Stimulated activated CD4-positive, alpha-beta T cell treated with anti-CD3 and anti-CD28 coated beads, Interleukin-4, amount 100 ng/mL, for 4 hours (primary cell): ENCODE measurements around the gene ZSCAN31.
"Not testable (repeated sequence)": the region's sequence is repeated elsewhere in the genome, so short reads cannot be mapped to it uniquely, and the experiment has no call there.

Experiments used
- DNase-seq, 2 experiments: peaks; one replicate each; pipeline ENCODE4 v3.0.0-alpha.2; 2020

Gene ZSCAN31

DNA sequence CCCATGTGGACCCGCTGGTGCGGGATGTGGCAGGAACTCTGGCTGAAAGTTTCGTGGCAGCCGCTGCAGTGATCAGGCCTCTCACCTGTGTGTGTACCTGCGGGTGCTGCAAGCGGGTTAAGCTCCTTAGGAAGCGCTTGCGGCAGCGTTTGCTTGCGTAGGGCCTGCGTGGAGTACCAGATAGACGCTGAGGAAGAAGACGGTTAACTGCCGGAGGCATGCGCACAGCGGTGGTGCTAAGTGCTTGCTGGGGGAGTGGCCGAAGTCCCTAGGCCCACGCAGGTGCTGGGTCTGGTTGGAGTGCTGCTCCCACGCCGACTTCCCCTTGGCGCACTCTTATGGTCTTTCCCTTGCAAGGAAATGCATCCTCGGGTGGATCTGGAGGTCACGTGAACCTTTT, 23.0 kb downstream of the ZSCAN31 start:
- no peak for DNase-seq

DNA sequence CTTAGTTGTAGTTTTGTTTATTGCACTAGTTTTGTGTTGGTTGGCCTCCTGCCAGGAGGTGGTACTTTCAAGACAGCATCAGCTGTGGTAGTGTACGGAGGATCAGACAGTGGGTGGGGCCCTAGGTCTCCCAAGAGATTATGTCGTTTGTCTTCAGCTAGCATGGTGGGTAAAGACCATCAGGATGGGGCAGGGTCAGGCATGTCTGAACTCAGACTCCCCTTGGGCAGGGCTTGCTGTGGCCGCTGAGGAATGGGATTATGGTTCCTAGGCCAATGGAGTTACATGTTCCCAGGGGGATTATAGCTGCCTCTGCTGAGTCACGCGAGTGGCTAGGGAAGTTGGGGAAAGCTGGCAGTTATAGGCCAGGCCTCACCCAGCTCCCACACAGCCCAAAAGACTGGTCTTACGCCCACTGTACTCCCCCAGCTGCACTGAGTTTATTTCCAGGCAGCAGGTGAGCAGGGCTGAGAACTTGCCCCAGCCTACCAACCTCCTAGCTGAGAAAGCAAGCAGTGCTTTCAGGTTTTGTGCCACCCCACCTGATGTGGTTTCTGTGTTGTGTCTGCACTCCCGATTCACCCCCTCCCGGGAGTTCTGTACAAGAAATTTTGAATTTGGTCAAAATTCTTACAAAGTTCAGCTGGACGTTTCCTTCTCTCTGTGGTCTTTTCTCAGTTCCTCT, 24.7 kb downstream of the ZSCAN31 start:
- DNase-seq, result no peak

DNA sequence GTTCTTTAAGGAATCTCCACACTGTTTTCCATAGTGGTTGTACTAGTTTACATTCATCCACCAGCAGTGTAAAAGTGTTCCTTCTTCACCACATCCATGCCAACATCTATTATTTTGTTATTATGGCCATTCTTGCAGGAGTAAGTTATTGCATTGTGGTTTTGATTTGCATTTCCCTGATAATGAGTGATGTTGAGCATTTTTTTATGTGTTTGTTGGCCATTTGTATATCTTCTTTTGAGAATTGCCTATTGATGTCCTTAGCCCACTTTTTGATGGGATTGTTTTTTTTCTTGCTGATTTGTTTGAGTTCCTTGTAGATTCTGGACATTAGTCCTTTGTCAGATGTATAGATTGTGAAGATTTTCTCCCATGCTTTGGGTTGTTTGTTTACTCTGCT, 29.6 kb downstream of the ZSCAN31 start:
- DNase-seq, result not testable (repeated sequence)

DNA sequence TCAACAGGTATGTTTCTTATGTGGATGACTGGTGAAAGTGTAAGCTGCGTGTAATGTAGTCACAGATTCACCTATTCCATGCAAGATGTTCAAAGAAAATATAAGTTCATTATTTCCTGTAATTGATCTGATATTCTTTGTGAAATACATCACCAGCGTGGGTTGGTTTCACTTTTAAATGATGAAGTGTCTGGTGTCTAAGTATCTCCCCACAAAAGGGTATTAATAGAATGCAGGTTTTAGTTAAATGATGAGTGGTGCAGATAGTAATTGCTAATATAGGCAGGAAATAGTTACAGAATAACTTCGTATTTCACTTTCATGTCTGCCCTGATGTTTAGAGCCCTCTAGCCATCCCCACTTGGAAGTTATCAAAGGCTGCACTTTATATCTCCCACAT, 32.4 kb downstream of the ZSCAN31 start:
- DNase-seq, result no peak

DNA sequence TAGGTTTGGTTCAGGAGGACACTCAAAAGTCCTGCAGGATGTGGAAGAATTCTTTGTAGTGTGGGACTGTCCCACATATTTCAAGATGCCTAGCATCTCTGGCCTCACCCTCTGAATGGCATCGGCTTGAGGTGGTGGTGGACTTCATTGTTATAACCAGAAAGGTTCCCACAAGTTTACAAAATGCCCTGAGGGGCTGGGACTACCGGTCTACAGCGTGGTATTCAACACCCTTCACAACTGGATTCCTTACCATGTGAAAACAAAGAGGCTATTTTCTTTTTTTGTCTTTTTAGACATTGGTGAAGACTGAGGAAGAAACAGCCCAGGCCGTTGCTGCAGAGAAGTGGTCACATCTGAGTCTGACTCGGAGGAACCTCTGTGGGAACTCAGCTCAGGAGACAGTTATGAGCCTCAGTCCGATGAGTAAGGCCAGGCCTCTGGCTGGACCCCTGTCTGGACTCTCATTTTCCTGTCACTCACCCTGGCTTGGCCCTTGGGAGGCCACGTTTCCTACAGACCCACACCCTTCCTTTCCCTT, 39.4 kb downstream of the ZSCAN31 start:
- DNase-seq, result no peak

DNA sequence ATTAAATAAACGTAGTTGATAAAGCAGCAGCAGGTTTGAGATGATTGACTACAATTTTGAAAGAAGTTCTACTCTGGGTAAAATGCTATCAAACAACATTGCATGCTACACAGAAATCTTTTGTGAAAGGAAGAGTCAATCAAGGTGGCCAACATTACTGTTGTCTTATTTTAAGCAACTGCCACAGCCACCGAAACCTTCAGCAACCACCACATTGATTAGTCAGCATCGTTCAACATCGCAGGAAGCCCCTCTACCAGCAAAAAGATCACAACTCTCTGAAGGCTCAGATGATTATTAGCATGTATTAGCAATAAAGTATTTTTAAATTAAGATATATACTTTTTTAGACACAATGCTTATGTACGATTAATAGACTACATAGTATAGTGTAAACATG, 40.6 kb downstream of the ZSCAN31 start:
- no peak for DNase-seq

DNA sequence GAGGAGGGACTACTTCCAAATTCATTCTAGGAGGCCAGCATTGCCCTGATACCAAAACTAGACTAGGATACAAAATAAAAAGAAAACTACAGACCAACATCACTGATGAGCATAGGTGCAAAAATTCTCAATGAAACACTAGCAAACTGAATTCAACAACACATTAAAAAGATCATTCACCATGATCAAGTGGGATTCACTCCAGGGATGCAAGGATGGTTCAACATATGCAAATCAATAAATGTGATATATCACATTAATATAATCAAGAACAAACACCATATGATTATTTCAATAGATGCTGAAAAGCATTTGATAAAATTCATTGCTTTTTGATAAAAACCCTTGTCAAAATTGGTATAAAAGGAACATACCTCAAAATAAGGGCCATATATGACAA, 44.4 kb downstream of the ZSCAN31 start:
- no peak for DNase-seq

DNA sequence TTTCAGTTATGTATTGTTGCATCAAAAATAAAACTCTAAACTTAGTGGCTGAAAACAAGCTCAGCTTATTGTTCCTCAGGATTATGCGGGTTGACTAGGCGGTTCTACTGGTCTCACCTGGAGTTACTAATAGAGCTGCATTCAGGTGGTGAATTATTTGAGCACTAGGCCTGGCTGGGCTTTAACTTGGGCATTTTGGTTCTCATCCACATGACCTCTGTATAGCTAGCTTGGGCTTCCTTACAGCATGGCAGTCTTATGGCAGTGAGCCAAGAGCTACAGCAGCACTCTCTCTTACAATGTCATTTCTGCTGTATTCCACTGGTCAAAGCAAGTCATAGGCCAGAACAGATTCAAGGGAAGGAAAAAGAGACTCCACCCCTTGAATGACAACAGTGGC, 53.0 kb downstream of the ZSCAN31 start:
- DNase-seq, result no peak

DNA sequence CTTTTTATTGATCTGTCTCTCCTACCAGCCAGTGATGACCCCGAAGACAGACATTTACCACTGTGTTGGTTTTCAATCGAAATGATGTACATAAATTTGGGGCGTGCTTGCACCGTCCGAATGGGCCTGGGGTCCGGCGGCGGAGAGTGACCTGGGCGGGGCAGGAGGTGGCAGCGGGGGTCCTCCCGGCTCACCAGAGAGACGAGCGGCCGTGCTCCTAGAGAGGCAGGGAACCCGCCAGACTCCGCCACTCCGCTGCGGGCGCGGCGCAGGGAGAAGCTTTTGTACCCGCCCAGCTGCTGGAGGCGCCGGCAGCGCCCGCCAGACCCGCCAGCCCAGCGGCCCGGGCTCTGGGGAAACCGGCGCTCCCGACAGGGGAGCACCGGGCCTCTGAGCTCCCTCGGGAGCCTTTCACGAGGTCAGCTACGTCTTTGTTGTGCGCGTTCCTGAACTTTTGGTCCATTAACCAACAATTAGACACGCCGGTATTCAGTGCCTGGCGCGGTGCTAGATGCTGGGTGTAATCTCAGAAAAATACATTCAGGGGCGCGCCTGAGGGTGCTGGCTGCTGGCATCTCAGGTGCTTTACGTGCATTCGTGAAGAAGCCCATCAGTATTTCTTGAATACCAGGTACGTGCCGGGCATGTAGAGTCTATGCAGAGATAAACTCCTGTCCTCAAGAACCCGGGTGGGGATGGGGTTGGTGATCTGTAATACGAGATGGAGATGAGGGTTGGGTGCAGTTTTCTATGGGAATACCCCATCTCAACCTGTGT, 54.5 kb downstream of the ZSCAN31 start, which contains the start of gene PGBD1:
PGBD1 (plus strand) TSS at position 285 of the 777 bp plus-strand sequence. CDS start 2,242 bp downstream, outside the sequence.
- DNase-seq, result peak; percentile 30 to 54

DNA sequence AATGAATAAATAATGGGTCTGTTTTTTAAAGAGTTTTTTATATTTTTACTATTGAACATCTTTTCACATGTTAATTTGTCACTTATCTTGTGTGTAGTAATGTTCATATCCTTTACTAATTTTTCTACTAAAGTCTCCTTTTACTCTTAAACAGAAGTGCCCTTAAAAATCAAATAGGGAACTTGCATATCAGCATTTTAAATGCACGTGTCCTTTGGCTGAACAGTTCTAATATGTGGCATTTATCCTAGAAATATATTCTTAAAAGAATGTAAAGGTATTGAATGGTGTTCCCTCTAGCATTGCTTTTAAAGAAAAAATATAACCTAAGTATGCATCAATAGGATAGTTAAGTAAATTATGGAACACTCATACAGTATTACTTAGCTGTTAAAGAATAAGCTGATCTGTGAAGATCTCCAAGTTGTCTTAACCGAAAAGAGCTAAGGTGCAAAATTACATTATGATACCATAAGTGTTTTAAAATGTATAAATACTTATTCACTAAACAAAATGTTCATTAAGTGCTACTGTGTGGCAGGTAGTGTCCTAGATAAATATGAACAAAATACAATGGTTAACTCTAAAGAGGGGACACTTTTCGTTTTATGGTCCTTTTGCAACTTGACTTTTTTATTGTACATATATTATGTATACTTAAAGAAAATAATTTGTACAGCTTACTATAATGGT, 55.2 kb downstream of the ZSCAN31 start:
- no peak for DNase-seq

DNA sequence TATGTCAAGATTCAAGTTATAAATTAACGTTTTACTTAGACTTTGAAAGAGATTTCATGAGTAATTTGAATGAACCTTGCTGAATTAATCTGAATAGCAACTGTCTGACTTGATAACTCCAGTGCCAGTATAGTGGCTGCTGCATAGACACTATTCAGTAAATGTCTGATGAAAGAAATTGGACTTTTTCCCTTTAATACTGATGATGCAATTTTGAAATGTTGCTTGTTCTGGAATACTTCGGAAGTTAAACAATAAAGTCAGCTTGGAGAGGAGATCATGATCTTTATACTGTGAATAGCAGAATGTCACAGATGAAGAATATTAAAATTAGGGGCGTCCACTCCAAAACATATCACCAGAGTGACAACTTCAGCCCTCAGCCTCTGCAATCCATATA, 58.2 kb downstream of the ZSCAN31 start:
- no peak for DNase-seq

DNA sequence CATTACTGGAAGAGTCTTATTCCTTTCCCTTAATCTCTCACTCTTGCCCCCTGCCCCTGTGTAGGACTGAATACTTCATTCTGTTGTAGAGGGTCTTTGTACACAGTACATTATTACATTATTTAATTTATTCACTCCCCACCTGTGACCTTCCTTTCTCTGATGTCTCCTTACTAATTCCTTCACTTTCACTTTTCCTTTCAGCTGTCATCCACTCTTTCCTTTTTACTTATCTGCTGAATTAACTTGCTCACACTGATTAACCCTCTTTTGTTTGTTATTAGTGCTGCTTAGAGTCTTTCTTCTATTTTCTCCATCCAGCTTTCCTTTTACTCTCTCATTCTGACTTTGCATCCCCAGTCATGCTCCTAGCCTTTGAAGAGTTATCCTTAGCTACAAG, 61.1 kb downstream of the ZSCAN31 start:
- no peak for DNase-seq
